Central memory CD8-positive, alpha-beta T cell (primary cell): ENCODE results near the gene SLC19A1.

Experiments used
- ATAC-seq: fragments of 150-1000 bp; cut with Tn5 transposase; replicated peaks from 2 replicates; pipeline ENCODE4 v1.10.0; 2022; ENCODE audit warnings: mild to moderate bottlenecking, moderate FRiP score, moderate number of reproducible peaks; ENCODE audit not compliant: poor library complexity, severe bottlenecking; ENCODE audit errors: extremely low read depth
- DNase-seq, 2 donors: peaks; one replicate each; pipeline ENCODE4 v3.0.0; 2021; ENCODE audit warnings: low spot score in 2 of 2
- H3K27ac Mint-ChIP-seq: one replicate; pipeline ENCODE4 v1.8.0; 2022; ENCODE audit warnings: low read depth, mild to moderate bottlenecking, moderate library complexity, mixed read lengths
- H3K27me3 Mint-ChIP-seq: one replicate; pipeline ENCODE4 v1.8.0; 2022; ENCODE audit warnings: mixed read lengths
- H3K36me3 Mint-ChIP-seq: one replicate; pipeline ENCODE4 v1.8.0; 2022; ENCODE audit warnings: mild to moderate bottlenecking, moderate library complexity, mixed read lengths; ENCODE audit not compliant: insufficient read depth
- H3K4me1 Mint-ChIP-seq: one replicate; pipeline ENCODE4 v1.8.0; 2022; ENCODE audit warnings: mixed read lengths
- H3K4me3 Mint-ChIP-seq: one replicate; pipeline ENCODE4 v1.8.0; 2022; ENCODE audit warnings: mild to moderate bottlenecking, moderate library complexity, mixed read lengths
- H3K9me3 Mint-ChIP-seq: one replicate; pipeline ENCODE4 v1.8.0; 2022; ENCODE audit warnings: mixed read lengths

Gene SLC19A1

DNA sequence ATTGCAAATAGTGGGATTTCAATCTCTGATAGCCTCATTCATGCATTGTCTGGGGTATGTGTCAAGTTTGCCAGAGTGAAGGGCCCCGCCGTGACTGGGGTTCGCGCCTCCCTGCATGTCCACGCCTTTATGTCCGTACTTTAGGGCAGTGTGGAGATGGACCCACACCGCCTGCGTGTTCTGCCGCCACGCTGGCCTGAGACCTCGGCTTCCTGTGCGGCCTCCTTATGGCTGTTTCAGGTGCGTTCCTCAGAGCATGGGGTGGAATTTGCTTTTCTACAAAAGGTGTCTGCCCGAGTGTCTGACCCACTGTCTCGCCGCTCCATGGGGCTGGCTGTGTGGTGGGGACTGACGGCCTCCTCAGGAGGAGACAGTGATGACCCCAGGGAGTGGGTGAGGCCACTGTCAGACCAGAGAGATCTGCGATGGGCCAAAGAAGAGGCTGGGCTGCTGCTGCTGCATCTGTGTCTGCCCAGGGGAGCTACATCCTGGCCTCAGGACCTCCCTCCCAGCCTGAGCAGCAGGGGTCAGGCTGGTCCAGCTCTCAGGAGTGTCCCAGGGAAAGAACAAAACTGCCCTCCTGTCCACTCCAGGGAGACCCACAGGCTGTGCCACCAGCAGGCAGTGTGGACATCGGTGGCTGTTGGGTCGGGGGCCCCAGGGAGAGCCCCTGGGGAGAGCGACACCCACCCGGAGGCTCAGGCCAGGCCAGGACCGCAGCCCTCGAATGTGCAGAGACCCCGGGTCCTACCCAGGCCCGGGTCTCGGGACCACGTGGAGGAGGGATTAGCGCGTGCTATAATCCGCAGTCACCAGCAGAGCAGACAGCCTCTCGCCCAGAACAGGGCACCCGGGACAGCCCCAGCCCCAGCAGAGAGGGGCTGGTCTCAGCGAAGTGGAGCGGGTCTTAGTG, 9.8 kb upstream of the SLC19A1 start:
- H3K27me3 Mint-ChIP-seq, result no peaks in the 10 kb centered on the region
- H3K4me3 Mint-ChIP-seq, result peak overlapping the region; percentile 71
- no peaks in the 10 kb centered on the region for H3K9me3 Mint-ChIP-seq
- H3K27ac Mint-ChIP-seq, result peak overlapping the region; percentile 89
- H3K36me3 Mint-ChIP-seq, result peaks cover 5% of the 10 kb centered on the region
- DNase-seq (no peak), ATAC-seq (no peak)
- peaks cover 35% of the 10 kb centered on the region for H3K4me1 Mint-ChIP-seq

DNA sequence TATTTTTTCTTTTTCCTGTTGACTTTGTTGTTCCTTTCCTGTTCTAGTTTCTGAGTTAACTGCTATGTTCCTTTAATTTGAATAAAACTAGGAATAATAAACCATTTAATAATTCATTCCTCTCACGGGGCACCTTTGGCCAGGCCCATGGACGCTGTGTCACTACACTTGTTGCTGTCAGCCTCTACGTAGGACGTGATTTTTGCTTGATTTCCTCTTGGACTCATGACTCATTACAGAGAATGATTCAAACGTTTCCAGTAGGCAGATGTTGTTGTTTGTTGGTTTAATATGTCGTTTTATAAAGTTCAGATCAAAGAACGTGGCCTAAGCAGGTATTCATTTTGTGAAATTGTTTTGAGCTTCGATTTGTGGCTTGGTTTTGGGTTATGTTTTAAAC, 9.1 kb upstream of the SLC19A1 start:
- no peaks in the 10 kb centered on the region for H3K27me3 Mint-ChIP-seq
- H3K36me3 Mint-ChIP-seq, result peaks cover 5% of the 10 kb centered on the region
- ATAC-seq (no peak), DNase-seq (no peak)
- H3K27ac Mint-ChIP-seq, result peak overlapping the region; percentile 89
- peak overlapping the region; percentile 71 for H3K4me3 Mint-ChIP-seq
- peaks cover 35% of the 10 kb centered on the region for H3K4me1 Mint-ChIP-seq
- no peaks in the 10 kb centered on the region for H3K9me3 Mint-ChIP-seq

DNA sequence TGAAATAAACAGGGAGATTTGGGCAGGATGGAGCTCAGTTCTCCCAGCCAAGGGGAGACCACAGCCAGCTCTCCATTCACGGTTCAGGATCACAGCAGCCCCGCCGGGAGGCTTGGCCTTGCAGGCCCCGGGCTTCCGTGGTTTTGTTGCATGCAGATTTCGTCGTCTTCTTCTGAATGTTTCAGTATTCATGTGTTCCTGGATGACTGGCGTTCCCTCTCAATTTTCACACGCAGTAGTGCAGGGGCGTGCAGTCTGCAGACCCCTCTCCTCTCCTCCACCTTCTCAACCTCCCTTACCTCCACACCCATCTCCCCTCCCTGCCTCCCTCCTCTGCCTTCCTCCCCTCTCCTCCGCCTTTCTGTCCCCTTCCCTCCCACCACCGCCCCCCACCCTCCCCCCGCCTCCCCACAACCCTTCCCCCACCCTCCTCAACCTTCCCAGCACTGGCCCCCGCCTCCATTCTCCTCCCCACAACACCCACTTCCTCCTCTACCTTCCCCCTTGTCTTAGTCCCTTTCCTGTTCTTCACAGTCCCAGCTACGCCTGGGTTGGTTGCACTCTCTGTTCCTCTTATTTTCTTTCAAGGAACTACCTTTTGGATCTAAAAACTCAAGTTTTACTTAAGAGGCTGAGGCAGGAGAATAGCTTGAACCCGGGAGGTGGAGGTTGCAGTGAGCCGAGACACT, 8.4 kb upstream of the SLC19A1 start:
- ATAC-seq, result no peak
- no peak for DNase-seq
- Mint-ChIP-seq H3K4me3 (peak overlapping the region; percentile 71), H3K9me3 (no peaks in the 10 kb centered on the region), H3K36me3 (peaks cover 5% of the 10 kb centered on the region), H3K27me3 (no peaks in the 10 kb centered on the region), H3K27ac (peak overlapping the region; percentile 89), H3K4me1 (peaks cover 35% of the 10 kb centered on the region)

DNA sequence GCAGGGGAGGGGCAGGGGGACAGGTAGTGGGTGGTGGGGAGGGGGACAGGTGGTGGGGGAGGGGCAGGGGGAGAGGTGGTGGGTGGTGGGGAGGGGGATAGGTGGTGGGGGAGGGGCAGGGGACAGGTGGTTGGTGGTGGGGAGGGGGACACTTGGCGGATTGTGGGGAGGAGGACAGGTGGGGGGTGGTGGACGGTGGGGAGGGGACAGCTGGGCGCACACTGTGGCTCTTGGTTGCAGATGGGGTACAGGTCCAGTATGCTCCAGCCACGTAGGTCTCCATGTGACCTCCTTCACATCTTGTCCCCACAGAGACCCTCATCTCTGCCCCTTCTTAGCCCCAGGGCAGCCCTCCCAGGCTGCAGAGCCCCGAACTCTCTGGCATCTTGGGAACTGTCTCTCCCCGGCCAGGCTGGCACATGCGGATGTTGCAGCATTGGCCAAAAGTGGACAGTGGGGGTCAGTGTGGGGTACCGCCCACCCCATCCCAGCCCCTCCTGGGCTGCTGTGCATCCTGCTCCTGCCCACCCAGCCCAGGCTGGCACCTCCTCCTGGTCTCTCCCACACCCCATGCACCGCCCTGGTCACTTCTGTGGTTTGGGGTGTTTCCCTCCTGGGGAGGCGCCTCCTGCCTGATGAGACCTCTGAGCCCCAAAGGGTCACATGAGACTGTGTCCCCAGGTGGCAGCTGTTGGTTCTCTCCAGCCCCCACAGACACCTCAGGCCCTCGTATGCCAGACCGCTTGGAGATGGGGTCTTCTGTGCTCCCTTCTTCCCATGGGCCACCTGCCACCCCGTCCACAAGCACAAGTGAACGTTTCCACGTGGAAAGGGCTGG, 7.6 kb upstream of the SLC19A1 start:
- H3K27me3 Mint-ChIP-seq, result no peaks in the 10 kb centered on the region
- ATAC-seq (no peak), DNase-seq (no peak)
- H3K36me3 Mint-ChIP-seq, result peaks cover 5% of the 10 kb centered on the region
- H3K4me1 Mint-ChIP-seq, result peaks cover 33% of the 10 kb centered on the region
- peak overlapping the region; percentile 71 for H3K4me3 Mint-ChIP-seq
- no peaks in the 10 kb centered on the region for H3K9me3 Mint-ChIP-seq
- peak overlapping the region; percentile 89 for H3K27ac Mint-ChIP-seq

DNA sequence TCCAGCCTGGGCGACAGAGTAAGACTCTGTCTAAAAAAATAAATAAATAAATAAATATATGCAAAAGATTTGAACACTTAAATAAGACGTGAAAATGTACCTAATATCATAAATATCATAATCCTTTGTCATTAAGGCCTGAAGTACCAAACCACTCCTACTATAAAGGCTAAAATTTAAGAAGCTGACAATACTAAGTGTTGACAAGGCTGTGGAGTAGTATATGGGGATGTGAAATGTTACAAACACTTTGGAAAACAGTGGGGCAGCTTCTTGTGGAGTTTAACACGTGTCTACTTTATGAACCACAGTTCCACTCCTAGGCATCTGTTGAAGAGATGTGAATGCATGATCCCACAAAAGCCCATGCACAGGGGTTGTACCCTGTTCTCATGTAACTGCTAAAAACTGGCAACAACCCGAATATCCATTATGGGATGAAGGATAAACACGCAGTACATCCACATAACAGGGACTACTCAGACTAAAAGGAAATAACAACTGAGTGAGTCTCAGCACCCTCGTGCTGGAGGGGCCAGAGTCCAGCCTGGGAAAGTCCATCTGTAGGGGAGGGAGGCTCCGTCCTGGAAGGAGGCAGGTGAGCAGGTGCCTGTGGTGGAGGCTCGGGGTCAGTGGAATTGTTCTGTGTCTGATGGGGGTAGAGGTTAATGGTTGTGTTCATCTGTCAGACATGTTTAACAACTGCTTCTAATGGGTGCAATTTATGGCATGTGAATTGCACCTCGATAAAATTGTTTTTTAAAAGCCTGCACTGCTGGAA, 6.7 kb upstream of the SLC19A1 start:
- H3K4me1 Mint-ChIP-seq, result peaks cover 28% of the 10 kb centered on the region
- peak overlapping the region; percentile 44 for H3K4me3 Mint-ChIP-seq
- H3K9me3 Mint-ChIP-seq, result no peaks in the 10 kb centered on the region
- no peak for DNase-seq
- peaks cover 1% of the 10 kb centered on the region for H3K36me3 Mint-ChIP-seq
- H3K27me3 Mint-ChIP-seq, result no peaks in the 10 kb centered on the region
- H3K27ac Mint-ChIP-seq, result no peak overlapping the region
- no peak for ATAC-seq

DNA sequence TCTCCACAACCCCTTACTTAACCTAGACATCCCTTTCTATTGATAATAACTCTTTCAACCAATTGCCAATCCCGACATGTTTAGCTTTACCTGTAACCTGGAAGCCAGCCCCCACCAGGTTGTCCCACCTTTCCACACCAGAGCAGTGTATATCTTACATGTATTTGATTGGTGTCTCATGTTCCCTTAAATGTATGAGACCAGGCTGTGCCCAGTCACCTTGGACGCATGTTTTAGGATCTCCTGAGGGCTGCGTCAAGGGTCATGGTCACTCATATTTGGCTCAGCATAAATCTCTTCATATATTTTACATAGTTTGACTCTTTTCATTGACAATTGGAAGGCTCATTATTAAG, 5.3 kb upstream of the SLC19A1 start:
- Mint-ChIP-seq H3K4me1 (peaks cover 28% of the 10 kb centered on the region), H3K27ac (no peak overlapping the region), H3K4me3 (no peak overlapping the region), H3K27me3 (no peaks in the 10 kb centered on the region), H3K36me3 (peaks cover 1% of the 10 kb centered on the region), H3K9me3 (no peaks in the 10 kb centered on the region)
- ATAC-seq (no peak), DNase-seq (no peak)

DNA sequence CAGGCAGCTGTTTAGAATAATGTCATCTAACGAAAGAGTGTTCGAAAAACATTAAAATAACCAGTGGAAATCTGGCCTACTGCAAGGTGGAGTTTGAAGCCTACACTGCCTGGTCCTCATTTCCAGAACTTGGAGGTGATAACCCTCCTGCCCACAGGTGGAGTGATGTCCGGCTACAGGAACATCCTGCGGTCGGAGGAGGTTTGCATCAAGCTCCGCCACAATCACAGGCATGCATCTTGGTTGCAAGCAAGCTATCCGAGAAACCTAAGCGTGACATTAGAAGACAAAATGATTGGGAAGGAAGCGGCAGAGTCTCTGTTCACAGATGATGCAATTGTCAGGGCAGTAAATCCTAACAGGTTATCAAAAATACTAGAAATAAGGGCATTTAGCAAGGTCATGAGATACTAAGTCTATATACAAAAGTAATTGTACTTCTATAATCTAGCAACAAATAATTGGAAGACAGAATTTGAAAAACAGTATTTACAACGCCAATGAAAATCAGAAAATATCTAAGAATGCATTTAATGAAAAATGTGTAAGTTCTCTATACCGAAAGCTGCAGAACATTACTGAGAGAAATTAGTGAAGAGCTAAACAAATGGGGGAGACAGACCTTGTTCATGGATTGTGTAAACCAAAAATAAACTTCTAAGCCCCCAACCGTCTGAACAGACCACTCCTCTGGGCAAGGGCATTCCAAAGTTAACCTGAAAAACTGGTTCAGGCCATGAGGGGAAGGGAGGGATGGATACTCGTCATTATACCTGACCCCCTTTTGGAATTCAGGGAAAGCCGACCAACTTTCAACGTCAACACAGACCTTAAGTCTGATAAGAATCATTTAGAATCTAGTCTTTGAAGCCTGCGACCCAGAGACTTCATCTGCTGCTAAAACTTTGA, 4.7 kb upstream of the SLC19A1 start:
- Mint-ChIP-seq H3K9me3 (no peaks in the 10 kb centered on the region), H3K27ac (no peak overlapping the region), H3K4me3 (no peak overlapping the region), H3K36me3 (peaks cover under 1% of the 10 kb centered on the region), H3K27me3 (no peaks in the 10 kb centered on the region), H3K4me1 (peaks cover 25% of the 10 kb centered on the region)
- ATAC-seq (no peak), DNase-seq (no peak)

DNA sequence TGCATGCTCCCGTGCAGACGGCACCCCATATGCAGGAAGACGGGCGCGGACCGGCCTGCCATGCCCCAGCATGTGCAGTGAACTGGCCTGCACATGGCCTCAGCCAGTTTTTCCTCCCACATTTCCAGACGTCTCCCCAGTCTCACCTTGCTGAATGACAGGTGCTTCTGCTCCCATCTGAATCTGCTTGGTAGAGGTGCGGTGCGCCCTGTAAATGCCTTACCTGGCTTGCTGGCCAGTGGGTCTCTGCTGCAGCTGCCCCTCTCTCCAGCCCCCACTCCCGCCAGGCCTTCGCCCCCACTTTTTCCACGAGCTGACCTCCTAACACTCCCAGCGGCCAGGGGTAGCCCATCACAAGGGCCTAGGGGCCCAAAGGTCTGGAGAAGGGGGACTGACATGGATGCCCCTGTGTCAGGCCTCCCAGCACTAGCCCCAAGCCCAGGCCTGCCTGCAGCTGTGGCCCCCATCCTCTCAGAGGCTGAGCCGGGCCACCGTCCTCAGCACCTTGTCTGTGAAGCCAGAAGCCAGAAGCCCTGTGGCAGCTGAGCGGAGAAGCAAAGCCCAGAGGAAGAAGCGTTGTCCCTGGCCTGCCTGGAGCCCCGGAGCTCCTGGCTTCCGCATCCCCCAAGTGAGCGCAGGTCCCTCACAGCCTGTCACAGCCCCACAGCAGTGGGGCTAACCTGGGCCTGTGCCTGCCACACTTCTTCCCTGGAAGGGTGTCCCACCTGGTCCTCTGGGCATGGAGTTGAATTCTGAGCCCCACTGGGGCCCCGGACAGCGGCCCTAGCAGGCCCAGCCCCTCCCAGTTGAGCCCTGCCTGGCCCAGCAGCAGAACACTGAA, 3.7 kb upstream of the SLC19A1 start:
- no peaks in the 10 kb centered on the region for H3K27me3 Mint-ChIP-seq
- H3K4me1 Mint-ChIP-seq, result peaks cover 22% of the 10 kb centered on the region
- ATAC-seq (no peak), DNase-seq (no peak)
- no peak overlapping the region for H3K4me3 Mint-ChIP-seq
- no peaks in the 10 kb centered on the region for H3K36me3 Mint-ChIP-seq
- no peaks in the 10 kb centered on the region for H3K9me3 Mint-ChIP-seq
- no peak overlapping the region for H3K27ac Mint-ChIP-seq

DNA sequence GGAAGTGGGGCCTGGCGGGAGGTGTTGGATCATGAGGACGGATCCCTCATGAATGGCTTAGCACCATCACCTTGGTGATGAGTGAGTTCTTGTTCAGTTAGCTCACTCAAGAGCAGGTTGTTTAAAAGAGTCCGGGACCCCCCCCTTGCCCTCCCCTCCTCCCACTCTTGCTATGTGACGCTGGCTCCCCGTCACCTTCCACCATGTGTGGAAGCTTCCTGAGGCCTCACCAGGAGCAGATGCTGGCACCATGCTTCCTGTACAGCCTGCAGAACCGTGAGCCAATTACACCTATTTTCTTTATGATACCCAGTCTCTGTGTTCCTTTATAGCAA, 3.0 kb upstream of the SLC19A1 start:
- no peak overlapping the region for H3K27ac Mint-ChIP-seq
- no peak overlapping the region for H3K4me3 Mint-ChIP-seq
- ATAC-seq, result no peak

DNA sequence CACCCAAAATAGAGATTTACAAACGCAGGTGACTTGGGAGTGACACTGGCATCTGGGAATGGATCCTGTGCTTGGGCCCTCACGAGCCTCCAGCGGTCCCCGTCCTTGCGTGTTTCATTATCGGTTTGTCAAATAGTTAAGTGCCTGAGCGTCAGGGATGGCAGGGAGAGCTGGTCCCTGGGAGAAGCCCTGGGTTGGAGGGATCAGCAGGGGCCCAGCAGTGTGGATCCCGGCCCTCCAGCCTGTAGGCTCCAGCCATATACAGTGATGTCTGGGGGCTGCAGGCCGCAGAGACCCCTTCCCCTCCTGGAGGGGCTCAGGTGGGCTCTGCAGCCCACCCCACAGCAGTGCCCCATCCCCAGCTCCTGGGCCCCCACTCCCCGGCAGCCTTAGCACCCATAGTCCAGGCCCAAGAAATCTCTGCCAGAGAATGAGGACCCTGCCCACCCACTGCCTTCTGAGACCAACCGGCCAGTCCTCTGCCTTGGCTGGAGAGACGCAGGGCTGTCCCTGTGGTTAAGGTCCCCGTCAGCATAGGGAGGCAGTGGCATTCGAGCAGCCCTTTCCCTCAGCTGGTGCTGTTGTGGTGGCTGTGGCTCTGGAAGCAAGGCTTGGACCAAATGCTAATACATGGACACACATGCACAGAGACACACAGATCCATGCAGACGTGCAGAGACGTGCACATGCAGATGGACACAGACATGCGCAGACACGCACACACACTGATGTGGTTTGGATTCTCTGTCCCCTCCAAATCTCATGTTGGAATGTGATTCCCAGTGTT, 2.4 kb upstream of the SLC19A1 start:
- H3K9me3 Mint-ChIP-seq, result no peaks in the 10 kb centered on the region
- H3K27ac Mint-ChIP-seq, result no peak overlapping the region
- H3K36me3 Mint-ChIP-seq, result peaks cover 1% of the 10 kb centered on the region
- H3K27me3 Mint-ChIP-seq, result no peaks in the 10 kb centered on the region
- peaks cover 17% of the 10 kb centered on the region for H3K4me1 Mint-ChIP-seq
- ATAC-seq (no peak), DNase-seq (no peak)
- H3K4me3 Mint-ChIP-seq, result no peak overlapping the region

More for the DNA sequence above, 3.0 kb upstream of the SLC19A1 start:
- H3K36me3 Mint-ChIP-seq, result no peaks in the 10 kb centered on the region
- H3K27me3 Mint-ChIP-seq, result no peaks in the 10 kb centered on the region
- H3K4me1 Mint-ChIP-seq, result peaks cover 19% of the 10 kb centered on the region
- DNase-seq, result no peak
- no peaks in the 10 kb centered on the region for H3K9me3 Mint-ChIP-seq
